ENCODE measurements around the gene DNAJC13.
A peak's percentile ranks its signal among the peaks of the same experiment; 100 is the strongest.
"Not testable (repeated sequence)": the region's sequence is repeated elsewhere in the genome, so short reads cannot be mapped to it uniquely, and the experiment has no call there.

Gene DNAJC13

GRCh38 chr3:132550579-132551305 is 133.4 kb downstream of the DNAJC13 start:
- no peak for DNase-seq

DNA sequence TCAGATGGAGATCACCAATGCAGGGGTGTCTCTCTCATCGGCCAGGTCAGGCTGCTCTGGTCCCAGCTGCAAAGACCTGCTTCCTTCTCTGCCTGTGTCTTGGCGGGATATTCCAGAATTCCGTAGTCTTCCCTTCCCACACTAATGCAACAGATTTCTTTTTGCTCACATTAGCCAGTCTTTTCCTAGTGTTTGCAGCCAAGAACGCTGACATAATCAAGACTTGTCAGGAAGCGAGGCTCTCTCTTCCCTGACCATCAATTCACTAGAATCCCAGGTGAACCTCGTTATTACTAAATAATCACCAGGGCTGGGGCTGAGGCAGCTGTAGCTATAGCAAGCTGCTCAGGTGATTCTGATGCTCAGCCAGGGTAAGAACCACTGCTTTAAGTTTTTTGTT is 136.5 kb downstream of the DNAJC13 start:
- DNase-seq = no peak

- DNase-seq = peak; percentile 48
Observed at GRCh38 chr3:132554437-132554836, 137.1 kb downstream of the DNAJC13 start.

DNA sequence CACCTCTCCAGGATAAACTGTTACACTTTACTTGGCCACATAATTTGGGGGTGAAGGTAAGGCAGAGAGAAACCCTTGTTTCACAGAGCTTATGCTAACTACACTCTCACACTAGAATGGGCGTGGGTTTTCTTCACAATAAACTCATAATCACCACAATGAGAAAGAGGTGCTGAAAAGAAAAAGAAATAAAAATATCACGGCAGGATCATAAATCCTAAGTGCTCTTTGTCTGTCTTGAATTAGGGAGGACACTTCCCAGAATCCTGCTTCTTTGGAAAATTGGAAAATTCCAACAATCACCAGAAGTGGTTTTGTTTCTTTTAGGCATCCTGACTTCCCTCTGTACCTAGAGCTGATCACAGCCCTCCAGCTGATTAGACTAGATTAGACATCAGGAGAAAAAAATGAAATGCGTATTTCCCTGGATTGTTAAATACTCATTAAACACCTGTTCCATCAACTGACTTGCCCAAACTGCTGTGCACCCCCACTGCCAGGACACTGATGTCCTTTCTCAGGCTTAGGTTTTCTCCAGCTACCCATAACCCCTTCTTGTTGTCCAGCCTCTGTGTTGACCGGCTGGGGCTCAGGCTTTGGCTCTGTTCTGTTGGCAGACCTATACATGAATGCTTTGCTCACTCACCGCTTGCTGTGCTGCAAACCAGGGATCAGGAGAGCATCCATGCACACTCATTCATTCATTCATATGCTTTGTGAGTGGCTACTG is 138.2 kb downstream of the DNAJC13 start:
- DNase-seq = no peak

DNA sequence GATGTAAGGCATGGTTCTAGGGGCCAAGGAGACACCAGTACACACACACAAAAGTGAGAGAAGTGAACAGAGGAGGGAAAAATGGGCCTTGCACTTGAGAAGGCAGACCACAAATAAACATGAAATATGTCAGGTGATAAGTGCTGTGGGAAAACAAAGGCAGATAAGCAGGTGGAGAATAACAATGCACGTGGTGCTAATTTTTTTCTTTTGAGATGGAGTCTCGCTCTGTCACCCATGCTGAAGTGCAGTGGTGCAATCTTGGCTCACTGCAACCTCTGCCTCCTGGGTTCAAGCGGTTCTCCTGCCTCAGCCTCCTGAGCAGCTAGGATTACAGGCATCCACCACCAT is 138.7 kb downstream of the DNAJC13 start:
- DNase-seq = not testable (repeated sequence)

GRCh38 chr3:132556508-132557159 is 139.3 kb downstream of the DNAJC13 start:
- no peak for DNase-seq

DNA sequence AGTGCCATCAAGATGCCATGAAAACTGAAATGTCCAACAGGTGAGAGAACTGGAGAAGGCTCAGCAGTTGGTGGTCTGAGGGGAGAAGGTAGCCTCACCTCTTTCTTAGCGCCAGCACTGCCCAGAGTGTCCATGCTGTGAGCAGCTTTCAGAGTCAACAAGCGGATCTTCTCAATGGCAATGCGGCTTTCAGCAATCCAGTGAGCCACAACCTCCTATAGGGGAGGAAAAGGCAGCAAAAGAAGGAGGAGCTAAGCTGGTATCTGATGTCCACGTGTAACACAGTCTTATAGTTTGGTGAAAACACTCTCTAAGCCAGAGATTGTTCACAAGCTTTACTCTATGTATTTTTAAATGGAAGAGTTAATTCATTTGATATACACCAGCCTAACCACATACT is 143.7 kb downstream of the DNAJC13 start:
- DNase-seq = peak; percentile 83

DNA sequence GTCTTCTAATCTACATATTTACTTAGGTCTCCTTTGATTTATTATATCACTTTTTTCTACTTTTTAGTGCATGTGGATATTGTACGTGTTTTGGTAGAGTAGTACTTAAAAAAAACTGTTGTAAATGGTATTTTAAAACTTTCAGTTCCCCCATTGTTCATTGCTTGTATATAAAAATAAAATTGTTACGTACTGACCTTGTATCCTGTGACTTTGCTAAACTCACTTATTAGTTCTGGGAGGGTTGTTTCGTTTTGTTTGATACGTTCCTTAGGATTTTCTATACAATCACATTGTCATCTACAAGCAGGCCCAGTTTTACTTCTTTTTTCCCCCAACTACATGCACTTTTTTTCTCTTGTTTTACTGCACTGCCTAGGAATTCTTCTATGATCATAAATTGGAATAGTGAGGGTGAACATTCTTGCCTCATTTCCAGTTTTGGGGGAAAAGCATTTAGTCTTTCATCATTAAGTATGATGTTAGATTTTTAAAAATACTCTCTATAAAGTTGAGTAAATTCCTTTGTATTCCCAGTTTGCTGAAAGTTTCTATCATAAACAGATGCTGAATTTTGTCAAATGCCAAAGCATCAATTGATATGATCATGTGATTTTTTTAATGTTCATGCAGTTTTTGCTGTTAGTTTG is 146.2 kb downstream of the DNAJC13 start:
- no peak for DNase-seq

DNA sequence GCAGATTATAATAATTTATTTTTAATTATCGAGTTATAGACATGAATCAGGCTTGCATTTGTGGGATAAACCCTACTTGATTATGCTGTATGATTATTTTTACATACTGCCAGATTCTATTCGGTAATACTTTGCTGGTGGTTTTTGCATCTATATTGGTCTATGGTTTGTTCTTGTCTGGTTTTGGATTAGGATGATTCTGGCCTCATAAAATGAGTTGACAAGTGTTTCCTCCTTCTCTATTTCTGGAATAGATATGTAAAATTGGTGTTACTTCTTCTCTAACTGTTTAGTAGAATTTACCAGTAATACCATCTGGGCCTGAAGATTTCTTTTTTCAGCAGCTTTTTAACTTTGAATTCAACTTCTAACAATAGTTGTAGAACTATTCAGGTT is 146.8 kb downstream of the DNAJC13 start:
- no peak for DNase-seq

DNA sequence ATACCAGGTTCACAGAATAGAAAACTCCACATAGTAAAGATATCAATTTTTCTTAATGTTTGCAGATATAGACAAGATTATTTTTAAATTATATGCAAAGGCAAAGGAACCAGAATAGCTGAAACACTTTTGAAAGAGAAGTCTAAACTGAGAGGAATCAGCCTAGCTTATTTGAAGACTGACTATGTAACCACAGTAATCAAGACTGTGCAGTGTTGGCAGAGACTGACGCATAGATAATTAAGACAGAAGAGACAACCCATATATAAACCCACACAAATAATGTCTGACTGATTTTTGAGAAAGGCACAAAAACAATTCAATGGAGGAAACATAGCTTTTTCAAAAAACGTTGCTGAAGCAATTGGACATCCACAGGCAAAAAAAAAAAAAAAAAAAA is 151.1 kb downstream of the DNAJC13 start:
- no peak for DNase-seq

DNA sequence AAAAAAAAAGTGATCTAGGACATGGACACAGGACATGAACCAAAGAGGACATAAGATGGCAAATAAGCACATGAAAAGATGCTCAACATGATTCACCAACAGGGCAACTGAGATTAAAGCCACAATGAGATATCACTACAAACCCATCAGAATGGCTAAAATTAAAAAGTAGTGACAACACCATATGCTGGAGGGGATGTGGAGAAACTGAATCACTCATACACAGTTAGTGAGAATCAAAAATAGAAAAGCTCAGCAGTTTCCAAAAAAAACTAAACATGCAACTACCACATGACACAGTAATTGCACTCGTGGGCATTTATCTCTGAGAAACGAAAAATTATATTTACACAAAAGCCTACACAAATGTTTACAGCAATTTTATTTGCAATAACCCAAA is 151.9 kb downstream of the DNAJC13 start:
- DNase-seq = no peak

- no peak for DNase-seq
Observed at GRCh38 chr3:132569580-132569979, 152.3 kb downstream of the DNAJC13 start.

DNA sequence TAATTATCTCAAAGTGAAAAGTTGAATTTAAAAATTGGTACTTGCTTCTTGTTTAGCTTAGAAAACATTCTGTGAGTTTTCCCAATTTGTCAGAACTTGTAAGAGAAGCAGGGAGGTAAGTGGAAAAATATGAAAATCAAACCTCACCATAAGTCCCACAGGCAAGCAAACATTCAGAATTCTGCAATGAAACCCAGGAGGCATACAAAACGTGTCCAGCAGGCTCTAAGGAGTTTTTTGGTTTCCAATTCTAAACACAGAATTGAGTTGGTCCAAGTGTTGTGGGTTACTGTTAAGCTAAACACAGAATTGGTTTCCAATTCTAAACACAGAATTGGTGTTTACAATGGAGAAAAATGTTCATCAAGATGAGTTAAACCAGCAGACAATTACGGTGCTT is 152.7 kb downstream of the DNAJC13 start:
- DNase-seq = no peak

- DNase-seq = no peak
Observed at GRCh38 chr3:132573797-132574211, 156.5 kb downstream of the DNAJC13 start.

DNA sequence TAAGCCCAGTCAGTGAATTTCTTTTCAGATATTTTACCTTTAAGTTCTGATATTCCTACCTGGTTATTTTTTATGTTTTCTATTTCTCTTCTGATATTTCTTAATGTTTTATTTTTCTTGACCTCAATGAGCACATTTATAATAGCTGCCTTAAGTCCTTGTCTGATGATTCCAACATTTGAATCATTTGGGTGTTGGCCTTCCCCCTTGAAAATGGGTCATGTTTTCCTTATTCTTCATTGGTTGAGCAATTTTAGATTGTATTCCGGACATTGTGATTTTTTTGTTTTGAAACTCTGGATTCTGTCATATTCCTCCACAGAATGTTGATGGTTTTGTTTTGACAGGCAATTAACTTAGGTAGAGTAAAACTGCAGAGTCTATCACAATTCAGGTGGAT is 170.1 kb downstream of the DNAJC13 start:
- DNase-seq = no peak
